Sigmoid colon (tissue), 7 donors: ENCODE data around the gene BIK. TPM values are rescaled to one million over a fixed set of nuclear protein-coding genes. Genes with fewer than 3 reads are reported as not detected.

Experiments used
- DNase-seq: peaks from one replicate; pipeline ENCODE4 v3.0.0-alpha.2; 2019
- H3K27ac ChIP-seq, 4 donors: fragments of 200-600 bp; sonication (generic); one replicate each; pipeline ENCODE4 v1.5.1; 2016 to 2019; ENCODE audit warnings: mild to moderate bottlenecking in 1 of 4
- H3K27me3 ChIP-seq, 3 donors: fragments of 200-600 bp; sonication (generic); one replicate each; pipeline ENCODE4 v1.5.1; 2019; ENCODE audit warnings: mild to moderate bottlenecking in 1 of 3
- H3K36me3 ChIP-seq, 4 donors: fragments of 200-600 bp; sonication (generic); one replicate each; pipeline ENCODE4 v1.5.1; 2016 to 2019
- H3K4me1 ChIP-seq, 4 donors: fragments of 200-600 bp; sonication (generic); one replicate each; pipeline ENCODE4 v1.5.1; 2017 to 2019
- H3K4me3 ChIP-seq, 4 donors: fragments of 200-600 bp; sonication (generic); one replicate each; pipeline ENCODE4 v1.5.1; 2017 to 2019; ENCODE audit warnings: mild to moderate bottlenecking in 2 of 4, moderate library complexity in 1 of 4
- H3K9me3 ChIP-seq, 4 donors: fragments of 200-600 bp in 3 of 4; sonication (generic) in 3 of 4; one replicate each; pipeline versions ENCODE4 v1.5.1 to v1.6.1; 2013 to 2019
- EP300 ChIP-seq, 4 donors: sonication (generic); formaldehyde crosslinking; IDR thresholded peaks; one replicate each; pipeline ENCODE4 v1.6.1; 2017; ENCODE audit warnings: antibody characterized with exemption in 4 of 4
- POLR2A ChIP-seq, 2 donors: fragments of 450-650 bp; IDR thresholded peaks; one replicate each; pipeline ENCODE4 v1.6.1; 2016; ENCODE audit warnings: antibody characterized with exemption in 2 of 2, mild to moderate bottlenecking in 2 of 2, moderate library complexity in 2 of 2
- POLR2AphosphoS5 ChIP-seq, 4 donors: sonication (generic); formaldehyde crosslinking; IDR thresholded peaks; one replicate each; pipeline ENCODE4 v1.6.1; 2017; ENCODE audit warnings: antibody characterized with exemption in 4 of 4
- WGBS, 2 donors: extraction: QIAGEN DNeasy Blood & Tissue Kit; methylation state at CpG; one replicate each; pipeline ENCODE4 v1.1.7; 2013; 5-methylcytosine and 5-hydroxymethylcytosine counted together
- intact Hi-C: fragments of 100-400 bp; cut with DNase I; formaldehyde crosslinking; loops from one replicate; pipeline ENCODE4 v1.15.1; 2023
- polyA plus RNA-seq, 3 donors: library from polyadenylated mRNA; stranded (reverse); fragments of 200-250 nt; gene quantifications; one replicate each; pipeline ENCODE4 v1.2.3, GENCODE V29; 2013
- total RNA-seq, 4 donors: library from RNA; depleted of rRNA; stranded (reverse); fragments of >200 nt; gene quantifications; one replicate each; pipeline ENCODE4 v1.1.0, GENCODE V29; 2016
- TF ChIP-seq, protein P1 (sequence below), 4 experiments: fragments of 450-650 bp in 3 of 4; fragments of 200-600 bp in 1 of 4; IDR thresholded peaks; one replicate each; pipeline ENCODE4 v1.5.1; 2016 to 2019; ENCODE audit warnings: antibody characterized with exemption in 4 of 4, mild to moderate bottlenecking in 3 of 4, moderate library complexity in 2 of 4
- donor health status: healthy with polysubstance abuse.
- donor health status: Bipolar disorder and iron deficiency.
- donor health status: healthy.

Gene BIK
- total and polyA plus RNA-seq, 7 donors = 29.6 to 39.1 (median 35.4) TPM; not detected in 4

DNA sequence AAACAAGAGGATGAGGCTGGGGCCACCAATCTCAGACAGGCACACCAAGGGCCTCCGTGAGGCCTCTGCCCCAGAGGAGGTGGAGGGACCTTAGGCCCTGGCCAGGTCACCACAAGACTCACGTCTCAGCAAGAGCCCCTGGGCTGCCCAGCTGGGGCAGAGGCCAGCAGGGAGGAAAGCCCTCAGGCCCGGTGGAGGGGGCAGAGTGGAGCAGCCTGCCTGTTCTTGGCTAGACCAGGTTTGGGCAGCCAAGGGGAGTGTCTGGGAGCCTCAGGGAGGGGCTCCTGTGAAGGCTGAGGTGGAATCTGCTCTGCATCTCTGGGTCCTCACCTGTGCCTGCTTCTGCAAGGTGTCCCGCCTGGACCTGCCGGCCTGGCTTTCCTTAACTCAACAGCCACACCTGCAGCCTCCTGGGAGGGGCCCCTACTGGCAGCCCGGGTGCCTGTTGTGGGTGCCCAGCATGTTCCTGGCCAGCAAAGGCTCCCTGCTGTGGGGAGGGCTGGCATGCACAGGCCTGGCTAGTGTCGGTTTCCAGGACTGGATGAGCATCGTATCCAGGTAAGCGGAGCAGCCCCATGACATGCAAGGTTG lies 64.5 kb downstream of the BIK start:
- intact Hi-C loops = no loop called here
- H3K27ac ChIP-seq = no peak overlapping the region
- no peak overlapping the region for H3K4me3 ChIP-seq
- DNase-seq = no peak
- no peaks in the 10 kb centered on the region for H3K9me3 ChIP-seq
- TF ChIP-seq, protein P1, sequence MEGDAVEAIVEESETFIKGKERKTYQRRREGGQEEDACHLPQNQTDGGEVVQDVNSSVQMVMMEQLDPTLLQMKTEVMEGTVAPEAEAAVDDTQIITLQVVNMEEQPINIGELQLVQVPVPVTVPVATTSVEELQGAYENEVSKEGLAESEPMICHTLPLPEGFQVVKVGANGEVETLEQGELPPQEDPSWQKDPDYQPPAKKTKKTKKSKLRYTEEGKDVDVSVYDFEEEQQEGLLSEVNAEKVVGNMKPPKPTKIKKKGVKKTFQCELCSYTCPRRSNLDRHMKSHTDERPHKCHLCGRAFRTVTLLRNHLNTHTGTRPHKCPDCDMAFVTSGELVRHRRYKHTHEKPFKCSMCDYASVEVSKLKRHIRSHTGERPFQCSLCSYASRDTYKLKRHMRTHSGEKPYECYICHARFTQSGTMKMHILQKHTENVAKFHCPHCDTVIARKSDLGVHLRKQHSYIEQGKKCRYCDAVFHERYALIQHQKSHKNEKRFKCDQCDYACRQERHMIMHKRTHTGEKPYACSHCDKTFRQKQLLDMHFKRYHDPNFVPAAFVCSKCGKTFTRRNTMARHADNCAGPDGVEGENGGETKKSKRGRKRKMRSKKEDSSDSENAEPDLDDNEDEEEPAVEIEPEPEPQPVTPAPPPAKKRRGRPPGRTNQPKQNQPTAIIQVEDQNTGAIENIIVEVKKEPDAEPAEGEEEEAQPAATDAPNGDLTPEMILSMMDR (IDR thresholded peaks at IDR 0.05) = no peak
- TF ChIP-seq POLR2A (IDR thresholded peaks at IDR 0.05) = no peak
- TF ChIP-seq POLR2AphosphoS5 (IDR thresholded peaks at IDR 0.05) = no peak
- TF ChIP-seq EP300 (IDR thresholded peaks at IDR 0.05) = no peak
- peaks cover 17 to 91% (median 39%) of the 10 kb centered on the region in 4 donors for H3K36me3 ChIP-seq
- no peaks in the 10 kb centered on the region for H3K4me1 ChIP-seq
- no peaks in the 10 kb centered on the region for H3K27me3 ChIP-seq
- WGBS, 2 donors = 70 to 89% methylated on average over 9 of the region's 9 CpGs

- Histone ChIP-seq H3K4me1 (no peaks in the 10 kb centered on the region), H3K9me3 (no peaks in the 10 kb centered on the region), H3K4me3 (no peak overlapping the region), H3K27ac (no peak overlapping the region), H3K36me3 (peaks cover 16 to 84% (median 42%) of the 10 kb centered on the region in 4 donors), H3K27me3 (no peaks in the 10 kb centered on the region)
- 88% methylated on average over 15 of the region's 15 CpGs for WGBS, 2 donors
- TF ChIP-seq EP300 (IDR thresholded peaks at IDR 0.05) (no peak), POLR2A (IDR thresholded peaks at IDR 0.05) (no peak), POLR2AphosphoS5 (IDR thresholded peaks at IDR 0.05) (no peak)
- TF ChIP-seq, protein P1 (IDR thresholded peaks at IDR 0.05) = no peak
- DNase-seq = no peak
- intact Hi-C loops = no loop called here
Measured at GRCh38 chr22:43176090-43176489, 65.5 kb downstream of the BIK start.

DNA sequence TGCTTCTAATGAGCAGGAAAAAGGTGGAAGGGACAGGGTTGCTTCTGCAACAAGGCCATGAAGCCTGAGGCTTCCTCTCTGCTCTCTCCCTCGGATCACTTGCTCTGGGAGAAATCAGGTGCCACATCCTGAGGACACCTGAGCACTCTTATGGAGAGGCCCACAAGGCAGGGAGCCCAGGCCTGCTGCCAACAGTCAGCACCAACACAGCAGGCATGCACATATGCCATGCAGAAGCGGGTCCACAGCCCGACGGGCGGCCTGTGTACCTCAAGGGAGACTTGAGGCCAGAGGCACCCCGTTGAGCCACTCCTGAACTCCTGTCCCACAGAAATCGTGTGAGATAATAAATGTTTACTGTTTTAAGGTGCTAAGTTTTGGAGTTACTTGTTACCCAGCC lies 66.9 kb downstream of the BIK start:
- H3K9me3 ChIP-seq = no peaks in the 10 kb centered on the region
- no peaks in the 10 kb centered on the region for H3K27me3 ChIP-seq
- DNase-seq = no peak
- peaks cover 9 to 78% (median 35%) of the 10 kb centered on the region in 4 donors for H3K36me3 ChIP-seq
- H3K4me1 ChIP-seq = no peaks in the 10 kb centered on the region
- H3K4me3 ChIP-seq = no peak overlapping the region
- intact Hi-C loops = no loop called here
- 85 to 89% methylated on average over 7 of the region's 7 CpGs for WGBS, 2 donors
- no peak for TF ChIP-seq POLR2AphosphoS5 (IDR thresholded peaks at IDR 0.05)
- TF ChIP-seq, protein P1 (IDR thresholded peaks at IDR 0.05) = no peak
- TF ChIP-seq POLR2A (IDR thresholded peaks at IDR 0.05) = no peak
- no peak for TF ChIP-seq EP300 (IDR thresholded peaks at IDR 0.05)
- H3K27ac ChIP-seq = no peak overlapping the region

Other genes starting within 250 kb of the BIK start
- 10 to 100 TPM; 44.2 to 52.3 (median 48.3) TPM for gene PACSIN2, start 95.6 kb upstream of the BIK start, total RNA-seq
- 100 to 1,000 TPM in 1 of 3 donors, 10 to 100 TPM in 2; 75.1 to 126 (median 91.4) TPM for gene PACSIN2, start 95.6 kb upstream of the BIK start, polyA plus RNA-seq
- gene TTLL1, start 21.4 kb upstream of the BIK start, total RNA-seq = 1 to 10 TPM; 4.3 to 6.4 (median 5.5) TPM
- gene TTLL1, start 21.4 kb upstream of the BIK start, polyA plus RNA-seq = 1 to 10 TPM; 2.4 to 3.7 (median 3.0) TPM
- gene MCAT, start 32.6 kb downstream of the BIK start, total RNA-seq = 10 to 100 TPM; 15.3 to 20.8 (median 17.9) TPM
- gene MCAT, start 32.6 kb downstream of the BIK start, polyA plus RNA-seq = 10 to 100 TPM; 10.2 to 23.4 (median 14.3) TPM
- 100 to 1,000 TPM; 126 to 219 (median 157) TPM for gene TSPO, start 40.8 kb downstream of the BIK start, total RNA-seq
- gene TSPO, start 40.8 kb downstream of the BIK start, polyA plus RNA-seq = 100 to 1,000 TPM; 395 to 513 (median 443) TPM
- 10 to 100 TPM; 13.2 to 21.3 (median 16.2) TPM for gene TTLL12, start 76.4 kb downstream of the BIK start, total RNA-seq
- gene TTLL12, start 76.4 kb downstream of the BIK start, polyA plus RNA-seq = 100 to 1,000 TPM in 1 of 3 donors, 10 to 100 TPM in 2; 83.5 to 127 (median 99.0) TPM
- under 1 TPM; 0.33 to 0.81 (median 0.46) TPM for gene SCUBE1, start 232.6 kb downstream of the BIK start, total RNA-seq
- 1 to 10 TPM in 1 of 3 donors, under 1 TPM in 2; 0.23 to 1.1 (median 0.60) TPM for gene SCUBE1, start 232.6 kb downstream of the BIK start, polyA plus RNA-seq